Measurements from ENCODE around the gene SCN2B. TPM values are rescaled to one million over a fixed set of nuclear protein-coding genes. Genes with fewer than 3 reads are reported as not detected.

SCN2B gene
- total and polyA plus RNA-seq, 12 donors = 2.9 to 26.7 (median 16.1) TPM

GRCh38 chr11:118219244-118219643, 42.8 kb upstream of the SCN2B start:
- Histone ChIP-seq H3K27me3 (peaks cover 0 to 6% (median 4%) of the 10 kb centered on the region in 7 donors), H3K36me3 (no peaks in the 10 kb centered on the region), H3K4me1 (peaks cover 0 to 80% (median 0%) of the 10 kb centered on the region in 9 donors), H3K4me3 (peak overlapping the region in 1 of 10 donors; percentile 55), H3K27ac (peak overlapping the region in 1 of 10 donors; percentile 43), H3K9me3 (no peaks in the 10 kb centered on the region)
- no peak for ATAC-seq
- no peak for TF ChIP-seq CTCF (IDR thresholded peaks at IDR 0.05)
- intact Hi-C loops (cut with DNase I) = no loop called here
- DNase-seq = no peak

- ATAC-seq = no peak
- no peak for TF ChIP-seq CTCF (IDR thresholded peaks at IDR 0.05)
- peak overlapping the region in 1 of 10 donors; percentile 85 for H3K27ac ChIP-seq
- DNase-seq = no peak
- no peaks in the 10 kb centered on the region for H3K36me3 ChIP-seq
- intact Hi-C loops (cut with DNase I) = no loop called here
- H3K27me3 ChIP-seq = peaks cover 0 to 6% (median 4%) of the 10 kb centered on the region in 7 donors
- no peaks in the 10 kb centered on the region for H3K9me3 ChIP-seq
- H3K4me3 ChIP-seq = peak overlapping the region in 1 of 10 donors; percentile 32
- peaks cover 0 to 96% (median 0%) of the 10 kb centered on the region in 9 donors for H3K4me1 ChIP-seq
- 89 to 95% methylated on average over 3 of the region's 3 CpGs for WGBS, 2 donors
Measured at GRCh38 chr11:118217575-118217974, 41.1 kb upstream of the SCN2B start.

- H3K4me3 ChIP-seq = peak overlapping the region in 1 of 10 donors; percentile 32
- ATAC-seq = no peak
- intact Hi-C loops (cut with DNase I) = no loop called here
- no peaks in the 10 kb centered on the region for H3K9me3 ChIP-seq
- TF ChIP-seq CTCF (IDR thresholded peaks at IDR 0.05) = no peak
- no peak for DNase-seq
- 81 to 85% methylated on average over 11 of the region's 11 CpGs for WGBS, 2 donors
- H3K27me3 ChIP-seq = peaks cover 0 to 5% (median under 1%) of the 10 kb centered on the region in 7 donors
- H3K27ac ChIP-seq = peak overlapping the region in 1 of 10 donors; percentile 85
- peaks cover 0 to 2% (median 0%) of the 10 kb centered on the region in 9 donors for H3K36me3 ChIP-seq
- H3K4me1 ChIP-seq = peaks cover 0 to 96% (median 1%) of the 10 kb centered on the region in 9 donors
Measured at GRCh38 chr11:118216621-118217481, 40.4 kb upstream of the SCN2B start.

- intact Hi-C loops (cut with DNase I) = no loop called here
- no peak for DNase-seq
- H3K27me3 ChIP-seq = no peaks in the 10 kb centered on the region
- peaks cover 0 to 98% (median 10%) of the 10 kb centered on the region in 9 donors for H3K4me1 ChIP-seq
- no peaks in the 10 kb centered on the region for H3K9me3 ChIP-seq
- H3K36me3 ChIP-seq = peaks cover 0 to 13% (median 0%) of the 10 kb centered on the region in 9 donors
- peak overlapping the region in 2 of 10 donors; percentile 31 to 85 for H3K27ac ChIP-seq
- no peak overlapping the region for H3K4me3 ChIP-seq
- WGBS, 2 donors = 87 to 88% methylated on average over 7 of the region's 7 CpGs
- no peak for TF ChIP-seq CTCF (IDR thresholded peaks at IDR 0.05)
- no peak for ATAC-seq
Measured at GRCh38 chr11:118215765-118216164, 39.3 kb upstream of the SCN2B start.
